GM21786 (cell line): ENCODE measurements around the gene MAT2A.

Experiments used
- ATAC-seq: cut with Tn5 transposase; IDR thresholded peaks from one replicate; pipeline ENCODE4 v1.9.1; 2021; ENCODE audit not compliant: unreplicated experiment

Gene MAT2A

DNA sequence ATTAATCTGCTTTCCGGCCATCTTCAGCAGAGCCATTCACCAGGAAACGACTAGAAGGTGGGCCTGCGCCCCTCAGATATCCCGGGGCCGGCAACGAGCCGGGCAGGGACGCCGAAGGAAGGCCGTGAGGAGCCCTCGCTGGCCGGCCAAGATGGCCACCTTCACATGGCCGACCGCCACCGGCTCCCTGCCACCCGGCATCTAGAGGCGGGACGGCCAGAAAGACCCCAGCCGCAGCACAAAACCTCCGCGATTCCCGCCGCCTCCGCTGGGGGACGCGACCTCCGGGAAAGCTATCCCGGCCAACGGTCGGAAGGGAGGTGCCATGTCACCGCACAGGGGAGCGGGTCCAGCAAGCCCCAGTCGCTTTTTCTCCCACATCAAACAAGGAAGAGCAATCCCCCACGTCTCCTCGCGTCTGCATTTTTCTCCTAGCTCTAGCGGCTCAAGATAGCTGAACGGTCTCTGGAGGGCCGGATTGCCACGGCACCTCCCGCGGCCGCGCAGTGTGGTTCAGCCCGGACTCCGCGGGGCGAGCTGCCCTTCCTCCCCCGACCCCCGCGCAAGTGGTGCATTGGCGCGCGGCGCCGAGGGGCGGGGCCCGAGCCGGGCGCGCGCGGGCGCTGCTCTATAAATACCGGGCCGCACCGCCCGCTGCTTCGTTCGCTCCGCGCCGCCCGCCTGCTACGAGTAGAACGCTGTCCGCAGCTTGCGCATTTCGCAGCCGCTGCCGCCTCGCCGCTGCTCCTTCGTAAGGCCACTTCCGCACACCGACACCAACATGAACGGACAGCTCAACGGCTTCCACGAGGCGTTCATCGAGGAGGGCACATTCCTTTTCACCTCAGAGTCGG lies at the start of gene MAT2A:
TSS of gene MAT2A (plus strand) at position 662 of the 854 bp plus-strand sequence. CDS start at position 782, 120 bp downstream.
- peak; percentile 64 for ATAC-seq

- ATAC-seq = no peak
Measured at GRCh38 chr2:85490861-85491755, 47.9 kb upstream of the MAT2A start.

- no peak for ATAC-seq
Measured at GRCh38 chr2:85496436-85496835, 42.5 kb upstream of the MAT2A start.

DNA sequence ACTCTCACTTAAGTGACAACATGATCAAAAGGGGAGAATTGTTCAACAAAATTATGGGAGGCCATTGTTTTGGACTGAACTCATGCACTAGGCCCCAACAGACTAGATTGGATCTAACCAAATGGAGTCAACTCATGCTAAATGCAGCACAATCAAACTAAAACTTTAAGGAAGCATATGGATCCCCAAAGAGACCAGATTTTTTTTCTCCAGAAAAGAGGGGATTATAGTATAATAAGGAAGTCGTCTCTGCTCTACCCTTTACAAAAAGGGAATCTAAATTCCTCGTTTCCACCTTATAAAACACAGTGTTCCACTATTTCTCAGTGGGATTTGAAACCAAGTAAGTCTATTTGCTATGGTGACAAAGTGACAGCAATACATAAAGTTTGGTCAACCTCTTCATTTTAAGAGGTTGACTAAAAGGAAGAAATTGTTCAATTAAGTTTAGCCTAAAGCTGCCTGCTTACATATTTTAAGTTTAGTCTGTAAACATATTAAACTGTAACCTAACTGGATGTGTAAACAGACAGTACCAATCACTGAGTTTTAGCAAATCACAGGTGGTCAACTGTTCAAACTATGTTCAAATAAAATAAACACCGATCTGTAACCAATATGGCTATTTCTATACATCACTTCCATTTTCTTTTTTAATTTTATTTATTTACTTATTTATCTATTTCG lies 40.9 kb upstream of the MAT2A start:
- ATAC-seq = no peak

DNA sequence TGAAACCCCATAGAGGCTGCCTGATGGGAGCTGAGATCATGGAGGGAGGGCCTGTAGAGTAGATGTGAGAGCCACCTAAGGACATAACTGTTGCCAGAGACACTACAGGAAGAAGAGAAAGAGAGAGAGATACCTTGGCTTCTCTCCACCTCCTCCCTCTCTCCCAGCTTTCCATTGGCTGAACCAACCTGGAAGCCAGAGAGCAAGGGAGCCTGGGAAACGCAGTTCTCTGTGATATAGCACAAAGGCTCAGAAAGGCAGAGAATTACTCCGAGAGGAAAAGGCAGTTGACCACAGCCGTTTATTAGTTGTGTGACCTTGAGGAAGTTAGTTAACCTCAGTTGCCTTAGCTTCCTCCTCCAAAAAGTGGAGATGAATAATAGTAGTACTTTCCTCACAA lies 37.7 kb upstream of the MAT2A start:
- ATAC-seq = no peak

GRCh38 chr2:85502720-85503119 lies 36.2 kb upstream of the MAT2A start:
- no peak for ATAC-seq

DNA sequence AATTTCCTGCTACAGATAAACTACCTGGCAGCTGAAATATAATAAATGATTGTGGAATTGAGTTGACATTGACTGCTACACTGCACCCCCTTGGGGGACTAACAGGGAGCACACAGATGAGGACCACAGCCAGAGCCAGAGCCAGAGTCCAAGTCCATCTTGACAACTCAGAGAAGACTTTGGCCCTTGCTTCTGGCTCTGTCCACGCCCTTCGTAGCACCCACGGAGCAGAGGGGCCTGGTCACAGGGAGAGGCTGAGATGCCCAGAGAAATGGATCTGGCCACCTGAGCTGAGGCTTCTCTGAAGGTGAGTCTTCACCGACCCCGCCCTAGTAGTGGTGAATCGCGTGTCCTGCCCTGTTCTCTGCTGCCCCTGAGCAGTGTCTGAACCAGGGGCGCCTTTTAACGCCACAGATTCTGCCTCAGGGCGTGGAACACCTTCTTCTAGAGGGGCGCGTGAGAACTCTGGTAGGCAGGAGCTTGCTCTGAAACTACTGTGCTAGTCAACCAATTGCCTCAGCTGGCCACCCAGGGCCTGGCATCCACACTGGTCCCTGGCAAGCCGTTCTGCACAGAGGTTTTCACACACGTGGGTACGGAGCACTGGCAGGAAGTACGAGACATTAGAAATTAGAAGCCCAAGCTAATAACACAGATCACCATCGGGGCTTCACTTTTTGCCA lies 35.7 kb upstream of the MAT2A start:
- ATAC-seq = no peak

DNA sequence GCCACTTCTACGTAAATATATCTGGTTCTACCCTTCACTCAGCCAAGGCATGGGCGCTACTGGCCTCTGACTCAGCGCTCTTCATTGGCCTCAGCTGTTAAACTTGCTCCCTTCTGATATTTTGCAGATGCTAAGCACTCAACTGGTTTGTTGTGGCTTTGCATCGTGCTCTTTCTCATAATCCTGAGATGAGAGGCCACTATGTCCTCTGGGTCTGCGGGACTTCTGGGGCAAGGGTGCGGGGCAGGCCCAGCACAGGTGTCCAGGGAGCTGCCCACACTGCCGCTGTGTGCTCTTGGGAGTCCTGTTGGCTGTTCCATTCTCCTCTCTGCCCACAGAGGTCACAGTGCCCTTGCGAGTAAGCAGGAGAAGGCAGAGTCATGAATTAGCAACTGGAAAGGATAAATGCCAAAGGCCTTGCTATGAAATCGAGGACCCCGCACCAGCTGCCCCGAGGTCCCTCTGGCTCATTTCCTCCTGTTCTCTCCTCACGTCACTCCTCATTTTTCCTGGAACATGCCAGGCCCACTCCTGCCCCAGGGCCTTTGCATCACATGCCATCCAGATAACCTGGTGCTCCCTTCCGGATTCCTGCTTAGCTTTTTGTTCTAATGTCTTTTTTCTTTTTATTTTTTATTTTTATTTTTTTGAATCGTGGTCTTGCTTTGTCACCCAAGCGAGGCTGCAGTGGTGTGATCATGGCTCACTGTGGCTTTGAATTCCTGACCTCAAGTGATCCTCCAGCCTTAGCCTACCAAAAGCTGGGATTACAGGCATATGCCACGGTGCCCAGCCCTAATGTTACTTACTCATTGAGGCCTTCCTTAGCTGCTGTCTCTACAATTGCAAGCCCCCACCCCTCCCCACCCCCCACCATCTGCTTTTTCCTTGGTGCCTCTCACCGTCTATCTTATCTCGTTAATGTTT lies 34.9 kb upstream of the MAT2A start:
- ATAC-seq = no peak

- ATAC-seq = no peak
Measured at GRCh38 chr2:85504778-85505261, 34.1 kb upstream of the MAT2A start.

DNA sequence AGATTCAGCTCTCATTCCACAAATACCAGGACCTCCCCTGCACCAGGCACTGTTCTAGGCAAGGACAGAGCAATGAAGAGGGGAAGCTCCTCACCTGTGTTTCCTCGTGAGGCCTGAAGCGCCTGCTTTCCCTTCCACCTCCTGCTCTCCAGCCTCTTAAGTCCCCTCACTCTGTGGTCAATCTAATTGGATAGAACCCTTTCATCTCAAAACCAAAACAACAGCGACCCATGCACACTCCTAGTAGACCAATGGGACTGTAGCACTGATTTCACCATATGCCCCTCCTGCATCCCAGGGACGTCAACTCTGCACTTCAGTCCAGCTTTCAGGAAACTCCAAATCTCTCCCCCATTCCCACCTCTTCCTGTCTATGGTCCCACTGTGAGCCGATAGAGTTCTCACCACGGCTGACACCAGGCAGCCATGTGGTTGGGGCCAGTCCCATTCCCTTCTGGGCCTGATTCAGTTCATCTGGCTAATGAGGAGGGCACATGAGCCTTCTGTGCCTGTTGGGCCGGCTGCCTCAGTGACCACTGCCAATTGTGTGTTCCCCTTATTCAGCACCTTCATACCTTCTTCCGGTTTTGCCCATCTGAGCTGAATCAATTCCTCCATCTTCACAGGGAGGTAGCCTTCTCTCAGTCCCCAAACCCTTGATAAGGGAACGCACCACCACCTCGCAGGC lies 33.3 kb upstream of the MAT2A start:
- ATAC-seq = no peak

DNA sequence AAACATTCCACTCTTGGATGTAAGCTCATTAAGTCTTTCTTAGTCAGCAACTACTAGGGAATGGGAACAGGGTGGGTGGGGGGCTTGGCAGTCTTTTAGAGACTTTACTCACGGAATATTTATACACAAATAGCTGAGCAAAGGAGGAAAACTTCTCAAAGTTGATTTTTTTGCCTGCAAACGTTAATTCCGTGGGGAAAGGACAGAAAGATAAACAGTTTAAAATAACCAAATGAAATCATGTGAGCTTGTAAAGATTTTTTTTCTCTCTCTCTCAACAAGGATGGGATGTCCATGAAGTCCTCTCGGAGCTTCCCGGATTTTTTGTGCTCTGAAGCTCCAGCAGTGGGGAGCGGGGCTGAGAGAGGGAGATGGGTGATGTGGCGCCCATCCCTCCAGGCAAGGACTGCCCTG lies 32.2 kb upstream of the MAT2A start:
- no peak for ATAC-seq

DNA sequence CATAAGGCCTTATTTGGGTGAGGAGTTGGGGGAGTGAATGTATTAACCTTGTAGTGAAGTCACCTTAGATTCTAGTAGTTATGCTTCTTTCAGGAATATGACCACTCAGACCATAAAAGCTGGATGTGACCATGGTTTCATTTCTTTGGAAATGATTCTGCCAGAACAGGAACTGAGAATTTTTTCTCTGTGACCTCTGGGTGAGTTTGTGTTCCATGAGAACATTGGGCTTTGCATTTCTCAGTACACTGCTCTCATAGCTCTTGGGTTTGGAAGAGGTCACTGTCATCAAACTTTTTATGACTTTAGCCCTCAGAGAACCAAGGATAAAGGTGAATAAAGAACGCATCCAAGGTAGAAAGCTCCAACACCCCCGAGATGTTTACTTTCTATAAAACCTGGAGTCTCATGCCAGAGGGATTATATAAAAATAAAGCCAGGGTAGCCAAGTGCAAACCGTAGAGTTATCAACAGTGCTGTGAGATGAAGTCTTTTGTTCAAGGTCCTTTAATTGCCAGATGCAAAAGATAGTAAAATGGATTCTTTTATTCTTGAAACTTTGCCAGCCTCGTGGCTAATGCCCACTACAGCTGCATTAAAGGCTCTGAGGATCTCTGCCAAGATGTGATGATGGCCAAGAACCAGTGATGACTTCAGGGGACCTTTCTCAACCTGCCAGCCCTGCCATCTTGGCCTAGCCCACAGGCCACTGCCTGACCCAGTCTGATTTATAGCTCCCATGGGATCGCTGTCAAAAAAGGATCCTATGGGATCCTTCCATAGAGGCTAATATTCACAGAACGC lies 27.8 kb upstream of the MAT2A start:
- ATAC-seq = no peak

DNA sequence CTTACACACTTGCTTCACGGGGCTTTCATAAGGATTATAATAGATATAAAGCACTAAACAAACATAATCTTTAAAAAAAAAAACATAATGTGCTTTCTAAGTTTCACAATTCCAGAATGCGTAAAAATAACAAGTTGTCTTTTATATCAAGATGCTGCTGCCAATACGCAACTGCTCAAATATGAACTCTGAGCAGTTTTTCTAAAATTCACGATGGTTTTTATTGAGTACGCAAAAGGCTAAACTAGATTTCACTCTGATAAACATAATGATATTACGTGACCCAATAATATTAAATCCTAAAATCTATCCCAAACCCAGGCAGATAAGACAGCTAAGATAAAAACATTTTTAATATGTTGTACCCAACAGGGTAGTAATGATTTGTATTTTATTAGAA lies 24.6 kb upstream of the MAT2A start:
- ATAC-seq = no peak

GRCh38 chr2:85516653-85517389 lies 22.1 kb upstream of the MAT2A start:
- ATAC-seq = no peak

DNA sequence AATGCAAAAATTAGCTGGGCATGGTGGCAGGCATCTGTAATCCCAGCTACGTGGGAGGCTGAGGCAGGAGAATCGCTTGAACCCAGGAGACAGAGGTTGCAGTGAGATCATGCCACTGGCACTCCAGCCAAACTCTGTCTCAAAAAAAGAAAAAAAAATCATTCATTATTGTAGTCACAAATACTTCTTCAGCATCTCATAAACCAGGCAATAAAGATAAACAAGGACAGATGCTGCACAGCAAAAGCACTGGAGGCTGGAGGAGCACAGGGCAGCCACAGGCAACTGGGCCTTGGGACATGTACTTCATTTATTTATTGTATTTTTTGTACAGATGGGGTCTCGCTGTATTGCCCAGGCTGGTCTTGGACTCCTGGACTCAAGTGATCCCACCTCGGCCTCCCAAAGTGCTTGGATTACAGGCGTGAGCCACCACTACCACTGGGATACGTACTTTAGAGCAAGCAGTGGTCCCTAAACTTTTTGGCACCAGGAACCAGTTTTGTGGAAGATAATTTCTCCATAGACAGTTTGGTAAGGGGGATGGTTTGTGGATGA lies 16.8 kb upstream of the MAT2A start:
- ATAC-seq = no peak

DNA sequence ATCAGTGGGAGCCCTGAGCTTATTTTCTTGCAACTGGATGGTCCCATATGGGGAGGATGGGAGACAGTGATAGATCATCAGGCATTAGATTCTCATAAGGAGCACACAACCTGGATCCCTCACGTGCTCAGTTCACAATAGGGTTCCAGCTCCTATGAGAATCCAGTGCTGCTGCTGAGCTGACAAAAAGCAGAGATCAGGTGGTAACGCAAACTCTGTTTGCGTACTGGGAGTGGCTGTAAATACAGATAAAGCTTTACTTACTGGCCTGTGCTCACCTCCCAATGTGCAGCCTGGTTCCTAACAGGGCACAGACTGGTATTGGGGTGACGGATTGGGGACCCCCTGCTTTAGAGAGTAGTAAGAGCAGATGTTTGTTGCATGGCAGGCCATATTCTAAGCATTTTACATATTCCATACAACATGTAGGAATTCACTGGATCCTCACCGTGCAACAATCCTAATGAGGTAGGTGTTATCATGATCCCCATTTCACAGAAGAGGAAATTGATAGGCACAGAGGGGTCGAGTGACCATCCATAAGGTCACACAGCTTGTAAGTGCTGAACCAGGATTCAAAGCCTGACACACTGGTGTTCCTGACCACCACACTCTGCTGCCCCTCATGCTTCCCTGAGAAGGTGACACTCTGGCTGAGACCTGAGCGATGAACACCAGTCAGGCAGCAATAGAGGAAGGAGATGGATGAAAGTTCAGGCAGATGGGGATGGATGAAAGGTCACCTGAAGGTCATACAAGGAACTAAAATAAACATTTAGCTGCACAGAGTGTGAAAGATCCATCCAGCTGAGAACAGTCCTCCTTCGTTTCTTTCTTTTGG lies 15.7 kb upstream of the MAT2A start:
- ATAC-seq = no peak
